ENCODE measurements around the gene RASAL2.
"Not testable (repeated sequence)": the region's sequence is repeated elsewhere in the genome, so short reads cannot be mapped to it uniquely, and the experiment has no call there.

The RASAL2 gene

DNA sequence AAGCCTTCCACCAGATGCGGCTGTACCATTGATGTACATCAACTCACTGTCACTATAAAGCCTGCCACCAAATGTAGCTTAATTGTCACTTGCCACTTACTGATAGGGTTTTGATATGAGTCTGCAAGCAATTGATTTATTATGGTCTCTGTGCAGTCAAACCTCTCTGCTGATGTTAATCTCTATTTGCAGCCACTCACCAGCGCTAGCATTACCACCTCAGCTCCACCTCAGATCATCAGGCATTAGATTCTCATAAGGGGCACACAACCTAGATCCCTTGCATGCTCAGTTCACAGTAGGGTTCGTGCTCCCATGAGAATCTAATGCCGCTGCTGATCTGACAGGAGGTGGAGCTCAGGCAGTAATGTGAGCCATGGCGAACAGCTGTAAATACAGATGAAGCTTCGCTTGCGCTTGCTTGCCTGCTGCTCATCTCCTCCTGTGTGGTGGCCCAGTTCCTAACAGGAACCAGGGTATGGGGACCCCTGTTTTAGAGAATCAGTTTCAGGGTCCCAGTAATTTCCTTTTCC lies 26.7 kb downstream of the RASAL2 start:
- not testable (repeated sequence) for DNase-seq

DNA sequence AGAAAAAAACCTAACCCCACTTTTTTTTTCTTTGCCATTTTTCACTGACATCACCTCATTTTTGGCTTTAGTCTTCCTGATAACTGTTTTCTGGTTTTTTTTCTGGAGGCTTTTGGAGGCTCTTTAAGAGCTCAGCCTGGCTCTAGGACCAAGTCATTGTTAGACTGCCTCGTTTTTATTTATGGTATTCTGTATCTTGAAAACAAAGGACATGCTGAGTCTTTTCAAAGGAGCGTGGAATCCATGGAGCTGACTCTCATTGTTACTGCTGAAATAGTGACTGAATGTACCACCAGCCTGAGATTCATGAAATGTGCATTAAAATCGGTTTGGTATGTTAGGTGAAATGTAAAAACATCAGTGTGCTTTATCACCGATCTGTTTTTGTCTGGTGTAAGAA lies 28.0 kb downstream of the RASAL2 start:
- DNase-seq, result no peak

DNA sequence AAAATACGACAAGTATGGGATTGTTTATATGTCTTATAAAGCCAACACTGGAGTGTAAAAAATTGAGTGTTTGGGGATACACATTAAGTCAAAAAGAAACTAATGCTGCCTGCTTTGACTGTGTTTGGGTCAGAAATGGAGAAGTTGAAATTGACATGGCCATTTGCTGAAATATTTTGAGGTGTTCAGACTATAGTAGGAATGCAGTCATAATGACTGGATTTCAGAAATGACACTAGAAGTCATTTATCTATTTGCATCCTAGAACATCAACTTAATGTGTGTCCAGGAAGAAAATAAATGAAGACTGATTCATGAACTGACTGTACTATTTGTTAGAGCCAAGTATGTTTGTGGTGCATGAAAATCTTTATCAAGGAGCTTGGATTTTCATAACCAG lies 28.4 kb downstream of the RASAL2 start:
- no peak for DNase-seq

DNA sequence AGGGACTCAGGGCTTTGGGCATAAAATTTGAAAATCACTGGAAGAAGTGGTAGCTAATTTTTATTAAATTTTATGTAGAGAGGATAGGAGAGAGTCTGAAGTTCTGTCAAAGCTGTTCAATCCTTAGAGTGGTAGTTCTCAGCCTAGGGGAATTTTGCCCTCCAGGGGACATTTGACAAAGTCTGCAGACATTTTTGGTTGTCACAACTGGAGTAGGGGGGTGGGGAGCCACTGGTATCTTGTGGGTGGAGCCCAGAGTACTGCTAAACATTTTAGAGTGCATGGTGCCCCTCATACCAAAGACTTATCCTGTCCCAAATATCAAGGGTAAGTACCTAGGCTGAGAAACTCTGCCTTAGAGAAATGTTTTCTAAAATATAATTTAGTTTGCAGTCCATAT lies 30.2 kb downstream of the RASAL2 start:
- DNase-seq, result no peak

DNA sequence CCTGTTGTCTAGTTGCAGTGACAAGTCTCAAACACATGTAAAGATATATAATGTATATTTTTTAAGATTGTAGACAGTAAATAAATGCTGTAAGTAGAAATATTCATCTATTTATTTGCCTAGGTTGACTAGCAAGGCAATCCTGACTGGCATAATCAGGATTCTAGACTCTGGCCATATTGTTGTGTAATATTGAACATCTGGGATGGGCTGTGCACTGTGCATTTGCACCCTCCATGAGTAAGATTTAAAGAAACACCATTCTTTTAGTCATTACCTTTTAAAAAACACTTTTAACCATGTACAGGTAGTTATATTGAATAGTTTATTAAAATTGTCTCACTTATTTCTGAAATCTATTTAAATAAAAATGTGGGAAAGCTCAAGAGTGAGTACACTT lies 32.4 kb downstream of the RASAL2 start:
- DNase-seq, result no peak

DNA sequence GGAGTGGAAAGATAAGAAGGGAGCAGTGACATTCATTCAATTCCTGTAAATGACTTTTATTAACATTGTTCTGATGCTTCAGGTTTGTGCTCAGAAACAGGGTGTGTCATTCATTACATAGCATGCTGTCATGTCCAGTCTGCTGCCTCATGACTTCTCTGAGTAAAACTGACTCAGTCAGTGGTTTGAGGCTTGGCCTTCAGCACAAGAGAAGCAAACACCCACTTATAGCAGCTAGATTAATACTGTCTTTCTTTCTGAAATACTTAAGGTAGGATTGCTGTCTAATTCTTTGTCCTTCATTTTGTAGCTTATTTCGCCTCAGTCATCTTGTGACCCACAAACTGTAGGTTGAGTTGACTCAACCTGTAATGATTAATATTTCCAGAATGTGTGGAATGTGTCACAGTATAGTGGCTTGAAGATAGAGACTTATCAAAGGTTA lies 32.9 kb downstream of the RASAL2 start:
- no peak for DNase-seq

DNA sequence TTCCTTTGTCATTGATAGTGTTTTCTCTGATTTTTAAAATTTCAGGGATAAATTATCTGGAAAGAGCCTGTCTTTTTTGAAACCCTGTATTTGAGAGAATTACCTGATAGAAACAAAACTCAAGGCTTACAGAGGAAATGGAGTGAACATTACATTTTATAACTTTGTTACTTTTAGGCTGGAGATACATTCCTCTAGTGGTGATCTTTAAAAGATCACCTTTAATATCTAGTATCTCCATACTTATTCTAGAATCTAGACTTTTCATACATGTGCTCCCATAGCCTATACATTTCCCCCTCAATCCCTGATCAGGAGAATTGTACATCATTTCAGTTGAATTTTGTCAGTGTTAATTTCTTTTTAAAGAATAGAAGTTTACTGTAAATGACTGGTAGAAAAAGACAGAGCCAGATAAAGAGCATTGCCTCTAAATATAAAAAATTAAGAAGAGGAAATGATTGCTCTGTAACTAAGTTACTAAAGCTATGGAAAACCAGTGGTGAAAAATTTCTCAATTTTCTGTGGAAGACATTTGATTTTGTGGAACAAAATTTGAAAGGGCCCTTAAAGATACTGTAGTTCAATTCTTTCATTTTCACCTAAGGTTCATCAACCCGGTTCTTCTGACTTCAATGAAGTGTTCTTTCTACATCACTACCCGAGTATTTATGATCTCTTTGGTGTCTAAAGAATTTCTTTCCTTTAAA lies 33.7 kb downstream of the RASAL2 start:
- no peak for DNase-seq

DNA sequence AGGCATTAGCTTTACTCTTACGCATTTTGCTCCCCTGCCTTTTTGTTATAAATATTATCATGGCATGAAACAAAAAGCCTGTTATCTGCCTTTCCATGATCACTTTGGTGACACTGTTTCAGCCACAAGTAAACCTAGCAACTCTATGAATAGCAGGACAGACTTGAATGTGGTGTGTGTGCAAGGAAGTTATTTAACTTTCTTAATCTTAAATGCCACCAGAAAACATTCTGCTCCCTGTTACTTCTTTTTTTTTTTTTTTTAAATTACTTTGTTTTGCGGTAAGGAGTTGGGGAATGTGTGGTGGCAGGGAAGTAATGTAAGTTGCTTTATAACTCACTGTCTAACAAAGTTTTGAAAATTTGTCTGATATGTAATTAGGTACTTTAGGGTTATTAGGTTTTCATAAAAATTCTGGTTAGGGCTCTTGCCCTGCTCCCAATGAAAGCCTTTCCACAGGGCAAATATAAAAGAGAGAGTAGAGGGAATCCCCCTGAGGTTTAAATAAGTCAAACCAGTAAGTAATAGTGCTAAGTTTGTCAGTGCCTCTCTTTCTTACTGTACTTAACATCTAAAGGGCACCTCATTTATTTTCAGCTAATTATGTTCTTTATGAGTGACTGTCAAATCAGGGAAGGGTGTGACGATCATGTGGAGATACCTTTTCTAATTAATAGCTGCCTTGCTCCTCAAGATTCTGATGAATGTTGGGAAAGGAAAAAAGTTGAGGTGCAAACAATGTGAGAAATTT lies 39.5 kb downstream of the RASAL2 start:
- DNase-seq, result no peak

DNA sequence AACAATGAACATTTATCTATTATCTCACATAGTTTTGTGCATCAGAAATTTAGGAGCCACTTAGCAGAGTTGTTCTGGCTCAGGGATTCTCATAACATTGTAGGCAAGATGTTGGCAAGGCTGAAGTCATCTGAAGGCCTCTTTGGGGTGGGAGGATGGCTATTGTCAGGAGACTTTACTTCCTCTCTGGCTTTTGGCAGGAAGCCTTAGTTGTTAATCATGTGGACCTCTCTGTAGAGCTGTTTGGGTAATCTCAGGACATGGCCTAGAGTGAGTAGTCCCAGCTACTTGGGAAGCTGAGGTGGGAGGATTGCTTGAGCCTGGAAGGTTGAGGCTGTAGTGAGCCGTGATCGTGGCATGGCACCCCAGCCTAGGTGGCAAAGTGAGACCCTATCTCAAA lies 40.2 kb downstream of the RASAL2 start:
- DNase-seq, result no peak

DNA sequence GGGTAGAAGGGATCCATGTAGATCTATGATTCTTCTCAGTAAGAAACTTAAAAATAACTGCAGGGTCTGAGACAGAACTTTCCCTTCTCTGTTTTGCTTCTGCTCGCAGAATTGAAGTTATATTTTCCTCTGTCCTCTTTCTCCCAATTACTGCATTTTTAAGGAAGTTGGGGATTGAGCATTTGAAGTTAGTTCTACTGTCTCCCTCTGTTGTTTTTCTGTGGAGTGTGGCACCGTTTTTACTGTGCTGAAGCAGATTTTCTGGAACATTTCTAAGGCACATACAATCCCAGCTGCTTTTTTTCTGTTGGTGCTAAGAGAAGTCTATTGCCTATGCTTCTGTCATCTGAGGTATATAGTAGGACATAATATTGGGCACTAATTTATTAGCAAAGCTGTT lies 43.3 kb downstream of the RASAL2 start:
- no peak for DNase-seq

DNA sequence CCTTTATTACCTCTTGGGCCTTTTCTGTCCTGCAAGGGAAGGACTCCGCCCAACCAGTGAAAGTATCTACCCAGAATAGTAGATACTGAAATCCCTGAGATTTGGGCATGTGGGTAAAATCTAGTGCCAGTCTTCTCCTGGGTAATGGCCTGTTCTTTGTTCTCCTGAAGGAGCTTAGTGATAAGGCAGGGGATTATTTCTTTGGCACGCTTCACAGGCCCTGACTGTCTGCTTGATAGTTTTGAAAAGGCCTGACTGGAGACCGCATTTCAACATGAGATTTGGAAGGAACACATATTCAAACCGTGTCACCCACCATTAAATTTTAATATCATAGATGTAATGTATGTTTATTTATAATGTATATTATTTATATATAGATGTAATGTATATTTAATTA lies 48.9 kb downstream of the RASAL2 start:
- DNase-seq, result no peak

DNA sequence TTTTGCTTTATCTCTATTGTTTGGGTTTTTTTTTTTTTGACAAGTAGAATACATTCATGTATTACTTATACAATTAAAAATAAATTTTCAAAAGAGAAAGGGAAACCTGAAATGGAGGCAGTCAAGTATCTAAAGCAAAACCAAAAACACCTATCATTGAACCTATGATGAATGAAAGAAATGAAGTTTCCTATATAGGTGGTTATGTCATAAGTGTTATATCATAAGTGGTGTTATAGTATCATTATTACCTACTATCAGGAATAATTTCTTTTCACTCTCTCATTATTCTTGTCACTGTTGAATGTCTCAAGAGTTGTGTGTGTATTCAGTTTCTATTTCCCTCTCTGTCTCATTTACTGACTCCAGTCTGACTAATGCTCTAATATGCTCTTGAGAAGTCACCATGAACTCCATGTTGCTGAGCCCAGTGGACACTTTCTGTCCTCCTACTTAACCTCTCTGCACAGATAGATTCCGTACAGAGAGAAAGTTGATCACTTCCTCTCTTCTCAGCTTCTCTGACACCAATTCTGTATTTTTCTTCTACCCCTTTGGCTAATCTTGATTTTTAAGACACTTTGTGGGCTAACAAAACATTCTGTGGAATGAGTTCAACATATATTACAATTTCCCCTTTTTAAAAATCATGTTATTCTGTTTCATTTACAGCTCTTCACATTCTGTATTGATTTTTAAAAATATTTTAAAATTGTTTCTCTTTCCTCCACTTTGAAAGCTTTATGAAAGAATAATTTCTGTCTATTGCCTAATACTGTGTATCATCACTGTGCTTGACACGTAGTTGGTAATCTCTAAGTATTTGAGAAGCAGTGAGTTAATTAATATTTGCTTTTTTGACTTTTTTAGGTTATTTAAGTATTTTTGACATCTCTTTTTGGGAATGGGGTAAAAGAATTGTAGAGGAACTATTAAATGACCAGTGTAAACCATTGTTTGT lies 50.1 kb downstream of the RASAL2 start:
- no peak for DNase-seq

DNA sequence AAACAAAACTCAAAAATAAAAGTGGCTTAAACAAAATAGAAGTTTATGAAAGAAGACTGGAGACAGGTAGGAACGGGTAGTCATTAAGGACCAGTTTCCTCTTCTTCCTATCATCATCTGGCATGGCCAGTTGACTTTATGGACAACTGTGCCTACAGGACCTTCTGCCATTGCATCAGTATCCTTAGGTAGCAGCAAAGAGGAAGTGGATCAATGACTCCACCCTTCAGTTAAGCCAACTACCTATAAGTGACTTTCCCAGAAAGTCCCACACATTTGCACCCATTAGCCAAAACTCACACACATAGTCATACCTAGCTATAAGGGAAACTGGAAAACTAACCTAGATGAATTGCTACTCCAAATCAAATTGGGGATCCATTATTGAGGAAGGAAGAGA lies 51.7 kb downstream of the RASAL2 start:
- no peak for DNase-seq

DNA sequence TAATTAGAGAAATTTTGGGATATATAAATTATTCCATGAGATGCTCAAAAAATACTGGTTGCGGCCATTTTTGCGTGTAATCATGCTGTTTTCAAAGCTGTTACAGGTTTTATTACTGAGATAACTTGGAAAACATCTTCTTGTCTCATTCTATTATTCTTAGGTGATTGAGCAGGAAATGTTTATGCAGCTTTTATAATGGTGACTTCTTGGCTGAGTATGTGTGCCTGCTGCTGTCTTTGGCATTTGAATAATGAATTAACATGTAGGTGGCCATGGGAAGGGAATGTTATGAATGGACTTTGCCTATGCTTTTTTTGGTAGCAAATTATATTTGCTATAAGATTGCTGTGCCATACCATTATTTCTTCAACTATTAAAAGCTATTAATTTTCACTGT lies 52.5 kb downstream of the RASAL2 start:
- peak; percentile 22 to 30 for DNase-seq

DNA sequence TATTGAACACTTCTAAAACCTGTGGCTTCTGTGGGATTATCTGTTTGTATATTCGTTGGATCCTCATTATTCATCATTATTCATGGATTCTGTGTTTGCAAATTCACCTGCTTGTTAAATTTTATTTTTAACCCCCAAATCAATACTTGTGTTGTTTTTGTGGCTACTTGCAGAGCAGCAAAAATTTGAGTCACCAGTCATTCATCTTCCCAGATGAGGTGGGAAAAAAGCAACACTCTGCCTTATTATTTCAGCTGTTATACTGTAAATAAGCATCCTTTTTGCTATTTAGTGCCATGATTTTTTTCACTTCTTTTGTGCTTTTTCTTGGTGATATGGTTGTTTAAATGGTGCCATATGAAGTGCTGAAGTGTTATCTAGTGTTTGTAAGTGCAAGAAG lies 56.7 kb downstream of the RASAL2 start:
- no peak for DNase-seq

DNA sequence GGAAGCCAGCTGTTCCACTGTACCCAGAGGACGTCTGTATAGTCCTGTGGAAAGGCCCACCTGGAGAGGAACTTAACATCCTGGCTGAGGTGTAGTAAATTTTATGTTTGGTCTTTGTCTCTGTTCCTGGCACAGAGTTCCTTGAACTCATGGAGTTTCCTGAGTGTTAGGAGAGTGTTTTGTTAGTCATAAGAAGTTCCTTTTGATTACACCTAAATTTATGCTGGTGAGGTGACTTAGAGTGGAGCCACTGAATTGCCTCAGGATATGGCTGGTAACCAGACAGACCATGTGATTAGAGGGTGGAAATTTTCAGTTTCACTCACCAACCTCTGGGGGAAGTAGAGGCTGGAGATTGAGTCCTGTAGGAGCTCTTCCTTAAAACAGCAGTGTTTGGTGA lies 57.9 kb downstream of the RASAL2 start:
- DNase-seq, result no peak

DNA sequence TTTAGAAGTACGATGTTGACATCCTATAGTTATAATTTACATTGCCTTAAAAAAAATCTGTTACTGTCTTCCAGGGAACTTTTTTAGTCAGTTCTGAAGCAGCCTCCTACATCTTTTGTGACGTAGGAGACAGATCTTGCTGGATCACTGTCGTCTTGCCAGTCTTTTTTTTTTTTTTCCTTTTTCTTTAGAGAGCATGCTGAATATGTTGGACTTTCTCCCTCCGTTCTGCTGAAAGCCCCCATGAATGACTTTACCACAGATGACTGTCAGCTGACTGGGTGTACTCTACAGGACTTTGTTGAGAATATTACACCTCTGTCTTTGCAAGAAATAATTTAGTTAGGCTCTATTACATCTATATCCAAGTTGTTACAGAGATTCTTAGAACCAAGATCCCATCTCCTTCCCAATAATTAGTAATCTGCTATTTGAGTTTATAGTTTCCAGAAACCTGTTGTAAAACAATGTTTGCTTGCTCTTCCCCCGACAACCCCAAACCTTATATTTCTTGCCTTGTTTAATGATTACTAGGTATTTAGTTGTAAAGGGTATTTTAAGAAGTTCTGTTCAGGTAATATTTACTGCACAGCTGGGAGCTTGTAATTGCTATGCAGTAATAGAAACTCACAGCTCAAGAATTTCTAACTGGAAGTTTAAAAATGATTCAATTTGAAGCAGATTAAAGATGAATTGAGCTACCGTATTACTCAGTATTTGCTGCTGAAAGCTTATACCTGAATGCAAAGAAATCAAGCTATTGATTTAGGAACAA lies 61.8 kb downstream of the RASAL2 start:
- no peak for DNase-seq

DNA sequence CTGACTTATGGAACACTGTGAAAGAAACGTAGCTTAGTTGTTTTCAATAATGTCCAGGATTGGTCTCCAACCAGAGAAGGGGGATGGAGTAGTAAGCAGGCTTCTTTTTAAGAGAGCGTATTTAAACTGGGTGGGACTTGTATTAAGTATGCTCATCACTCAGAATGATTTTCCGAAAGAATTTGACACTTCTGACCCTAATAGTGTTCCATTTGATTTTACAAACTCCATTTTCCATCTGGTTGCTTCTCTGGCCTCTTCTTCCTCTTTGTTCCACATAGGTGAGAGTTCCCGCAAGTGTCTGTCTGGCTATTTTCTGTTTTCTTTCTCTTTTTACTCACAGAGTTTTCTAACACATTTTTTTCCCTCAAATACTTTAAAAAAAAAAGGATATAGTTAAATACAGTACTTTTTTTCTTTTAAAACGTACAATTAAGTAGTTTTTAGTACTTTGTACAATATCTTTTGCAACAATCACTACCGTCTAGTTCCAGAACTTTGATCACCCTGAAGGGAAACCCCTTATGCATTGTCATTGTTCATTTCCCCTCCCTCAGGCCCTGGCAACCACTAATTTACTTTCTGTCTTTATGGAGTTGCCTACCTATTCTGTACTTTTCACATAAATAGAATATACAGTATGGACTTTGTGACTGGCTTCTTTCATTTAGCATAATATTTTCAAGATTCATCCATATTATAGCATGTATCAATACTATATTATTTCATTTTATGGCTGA lies 67.0 kb downstream of the RASAL2 start:
- no peak for DNase-seq

DNA sequence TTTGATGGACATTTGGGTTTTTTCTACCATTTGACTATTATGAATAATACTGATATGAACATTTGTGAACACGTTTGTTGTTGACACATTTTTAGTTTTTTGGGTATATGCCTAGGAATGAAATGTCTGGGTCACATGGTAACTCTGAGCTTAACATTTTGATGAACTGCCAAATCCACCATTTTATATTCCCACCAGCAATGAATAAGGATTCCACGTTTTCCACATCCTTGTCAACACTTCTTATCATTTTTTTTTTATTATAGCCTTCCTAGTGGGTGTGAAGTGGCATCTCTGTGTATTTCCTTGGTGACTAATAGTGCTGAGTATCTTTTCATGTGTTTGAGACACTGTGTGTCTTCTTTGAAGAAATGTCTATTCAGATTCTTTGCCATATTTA lies 67.6 kb downstream of the RASAL2 start:
- no peak for DNase-seq

DNA sequence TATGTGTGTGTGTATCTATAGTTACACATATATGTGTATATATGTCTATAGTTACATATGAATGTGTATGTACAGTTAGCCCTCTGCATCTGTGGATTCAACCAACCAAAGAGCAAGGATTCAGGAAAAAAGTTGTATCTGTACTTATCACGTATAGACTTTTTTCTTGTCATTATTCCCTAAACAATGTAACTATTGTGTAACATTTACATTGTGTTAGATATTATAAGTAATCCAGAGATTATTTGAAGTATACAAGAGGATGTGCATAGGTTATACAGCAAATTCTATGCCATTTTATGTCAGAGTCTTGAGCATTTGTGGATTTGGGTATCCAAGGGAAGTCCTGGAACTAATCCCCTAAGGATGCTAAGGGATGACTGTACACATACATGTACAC lies 71.3 kb downstream of the RASAL2 start:
- DNase-seq, result no peak

DNA sequence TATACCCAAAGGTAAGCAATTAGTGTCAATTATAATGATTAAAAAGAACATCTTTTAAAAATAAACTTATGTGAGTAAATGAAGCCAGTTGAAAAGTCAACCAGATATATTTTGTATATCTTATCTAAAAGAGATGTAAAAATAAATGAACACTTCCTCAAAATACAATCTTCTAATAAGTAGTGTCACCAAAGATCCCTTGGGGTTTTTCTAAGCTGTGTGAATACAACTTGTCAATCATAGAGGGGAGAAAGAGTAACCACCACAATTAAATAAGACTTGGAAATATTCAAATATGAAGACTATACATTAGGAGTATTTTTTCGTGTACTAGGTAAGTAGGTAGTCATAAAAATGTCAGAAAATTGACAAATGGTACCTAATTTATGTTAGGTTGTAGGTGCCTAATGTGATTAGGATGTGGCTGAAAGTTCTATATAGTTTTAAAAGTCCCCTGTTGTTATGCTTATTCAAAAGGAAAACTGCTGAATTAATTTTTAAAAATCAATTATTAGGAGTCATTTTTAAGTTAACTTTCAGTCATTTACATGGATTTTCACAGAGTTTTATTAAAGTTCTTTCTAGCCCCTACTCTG lies 72.6 kb downstream of the RASAL2 start:
- no peak for DNase-seq

Data from NCI-H446 (cell line).